ENCODE measurements around the gene TMEM91.

GRCh38 chr19:41392775-41393174 is 16.4 kb downstream of the TMEM91 start:
- TF ChIP-seq CTCF (IDR thresholded peaks at IDR 0.05; ENCODE audit: low read depth, low read length, poor library complexity, severe bottlenecking) (no peak), EZH2phosphoT487 (IDR thresholded peaks at IDR 0.05; ENCODE audit: borderline replicate concordance, low read length) (no peak)
